Loucy (cell line): Measurements from ENCODE around the gene RTL10.
A peak's percentile ranks its signal among the peaks of the same experiment; 100 is the strongest.

ENCODE experiments used
- EZH2phosphoT487 ChIP-seq: fragments of 200-600 bp; IDR thresholded peaks from 2 replicates; pipeline ENCODE4 v1.6.1; 2018; ENCODE audit warnings: antibody characterized with exemption, mild to moderate bottlenecking, moderate library complexity, borderline replicate concordance
- TF ChIP-seq, protein P1 (sequence below): fragments of 200-600 bp; sonication (generic); conservative IDR thresholded peaks from 2 replicates; pipeline ENCODE4 v1.5.1; 2014; ENCODE audit warnings: mild to moderate bottlenecking, antibody characterized with exemption, low read length

DNA sequence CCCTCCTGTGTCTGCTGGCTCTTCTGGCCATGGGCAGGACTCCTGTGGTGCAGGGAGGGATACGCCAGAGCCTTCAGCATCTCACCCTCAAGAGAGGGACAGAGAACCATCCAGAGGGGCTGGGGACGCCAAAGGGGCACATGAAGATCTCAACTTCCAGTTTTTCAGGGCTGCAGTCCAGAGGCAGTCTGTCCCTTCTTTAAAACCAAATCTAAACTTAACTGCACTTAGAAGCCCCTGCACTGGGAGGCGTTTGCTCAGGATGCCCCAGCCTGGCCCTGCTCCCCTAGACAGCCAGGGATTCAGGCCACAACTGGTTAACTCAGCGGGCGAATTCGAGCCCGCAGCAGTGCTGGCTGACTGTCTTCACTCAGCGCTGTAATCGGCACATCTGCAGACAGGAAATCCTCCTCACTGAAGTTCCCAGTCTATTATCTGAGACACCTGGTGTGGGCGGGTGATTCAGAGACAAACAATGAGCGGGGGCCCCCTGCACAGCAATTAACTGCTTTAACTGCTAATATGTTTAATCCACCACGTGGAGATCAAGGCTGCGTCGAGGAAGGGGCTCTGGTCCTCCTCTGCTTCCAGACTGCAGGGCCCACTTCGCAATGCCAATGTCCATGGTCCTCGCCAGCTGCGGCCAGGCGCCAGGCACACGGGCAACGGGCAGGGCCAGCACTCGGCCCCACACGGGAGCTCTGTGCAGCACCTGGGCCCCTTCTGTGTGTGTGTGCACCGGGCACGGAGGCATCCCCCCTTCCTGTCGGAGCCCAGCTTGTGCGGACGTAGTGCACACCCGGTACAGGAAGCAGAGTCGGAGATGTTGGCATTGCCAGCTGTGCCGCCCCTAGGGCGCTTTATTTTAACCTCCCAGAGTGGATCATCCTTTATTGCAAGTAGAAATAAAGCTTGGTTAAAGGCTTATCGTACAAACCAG lies 36.9 kb upstream of the RTL10 start:
- TF ChIP-seq, protein P1, sequence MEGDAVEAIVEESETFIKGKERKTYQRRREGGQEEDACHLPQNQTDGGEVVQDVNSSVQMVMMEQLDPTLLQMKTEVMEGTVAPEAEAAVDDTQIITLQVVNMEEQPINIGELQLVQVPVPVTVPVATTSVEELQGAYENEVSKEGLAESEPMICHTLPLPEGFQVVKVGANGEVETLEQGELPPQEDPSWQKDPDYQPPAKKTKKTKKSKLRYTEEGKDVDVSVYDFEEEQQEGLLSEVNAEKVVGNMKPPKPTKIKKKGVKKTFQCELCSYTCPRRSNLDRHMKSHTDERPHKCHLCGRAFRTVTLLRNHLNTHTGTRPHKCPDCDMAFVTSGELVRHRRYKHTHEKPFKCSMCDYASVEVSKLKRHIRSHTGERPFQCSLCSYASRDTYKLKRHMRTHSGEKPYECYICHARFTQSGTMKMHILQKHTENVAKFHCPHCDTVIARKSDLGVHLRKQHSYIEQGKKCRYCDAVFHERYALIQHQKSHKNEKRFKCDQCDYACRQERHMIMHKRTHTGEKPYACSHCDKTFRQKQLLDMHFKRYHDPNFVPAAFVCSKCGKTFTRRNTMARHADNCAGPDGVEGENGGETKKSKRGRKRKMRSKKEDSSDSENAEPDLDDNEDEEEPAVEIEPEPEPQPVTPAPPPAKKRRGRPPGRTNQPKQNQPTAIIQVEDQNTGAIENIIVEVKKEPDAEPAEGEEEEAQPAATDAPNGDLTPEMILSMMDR: peak; percentile 48
- no peak for TF ChIP-seq EZH2phosphoT487
